AG10803 (cell line): ENCODE measurements around the gene ARMH4.

ENCODE experiments used
- DNase-seq: peaks from one replicate; pipeline ENCODE4 v3.0.0; 2010; ENCODE audit warnings: low read depth
- H3K4me3 ChIP-seq: 2 replicates; pipeline ENCODE4 v1.5.1; 2011; ENCODE audit warnings: mild to moderate bottlenecking, low read length, control low read depth
- TF ChIP-seq, protein P1 (sequence below): conservative IDR thresholded peaks from 2 replicates; pipeline ENCODE4 v1.5.1; 2011; ENCODE audit warnings: mild to moderate bottlenecking, low read length, control low read depth, inconsistent platforms

Gene ARMH4

DNA sequence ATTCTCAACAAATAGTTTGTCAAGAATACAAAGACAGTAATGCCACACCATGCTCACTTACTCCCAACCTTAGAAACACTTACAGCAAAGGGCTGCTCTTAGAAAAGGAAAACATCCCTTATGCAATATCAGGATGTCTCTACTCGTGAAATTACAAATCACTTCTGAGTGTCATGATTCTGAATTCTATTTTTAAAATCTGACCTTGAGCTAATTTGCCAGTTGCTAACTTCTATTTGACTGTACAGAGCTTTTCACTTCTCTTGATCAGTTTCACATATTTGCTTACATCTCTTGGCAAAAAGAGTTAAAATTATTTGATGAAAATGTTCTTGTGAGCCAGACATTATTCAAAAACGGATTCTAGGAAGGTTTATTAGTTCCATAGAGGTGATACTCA is 149.4 kb downstream of the ARMH4 start:
- H3K4me3 ChIP-seq, result no peak overlapping the region
- no peak for DNase-seq

DNA sequence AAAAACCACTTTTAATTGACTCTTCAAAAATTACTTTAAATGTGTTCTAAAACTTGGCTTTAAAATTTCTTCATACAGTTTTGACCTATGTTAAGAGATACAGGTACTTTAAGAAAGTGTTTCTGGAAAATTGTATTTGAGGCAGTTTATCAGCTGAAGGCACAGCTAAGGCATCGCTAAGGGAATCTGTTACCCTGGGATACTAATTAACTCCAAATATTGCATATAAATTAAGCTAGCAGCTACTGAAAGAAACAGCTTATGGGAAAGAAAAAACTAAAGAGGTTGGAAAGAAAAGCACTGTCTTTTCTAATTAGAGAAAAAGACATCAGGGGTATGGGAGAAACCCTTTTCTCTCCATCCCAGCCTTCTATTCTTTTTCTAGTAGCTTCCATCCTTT is 152.0 kb downstream of the ARMH4 start:
- TF ChIP-seq, protein P1, sequence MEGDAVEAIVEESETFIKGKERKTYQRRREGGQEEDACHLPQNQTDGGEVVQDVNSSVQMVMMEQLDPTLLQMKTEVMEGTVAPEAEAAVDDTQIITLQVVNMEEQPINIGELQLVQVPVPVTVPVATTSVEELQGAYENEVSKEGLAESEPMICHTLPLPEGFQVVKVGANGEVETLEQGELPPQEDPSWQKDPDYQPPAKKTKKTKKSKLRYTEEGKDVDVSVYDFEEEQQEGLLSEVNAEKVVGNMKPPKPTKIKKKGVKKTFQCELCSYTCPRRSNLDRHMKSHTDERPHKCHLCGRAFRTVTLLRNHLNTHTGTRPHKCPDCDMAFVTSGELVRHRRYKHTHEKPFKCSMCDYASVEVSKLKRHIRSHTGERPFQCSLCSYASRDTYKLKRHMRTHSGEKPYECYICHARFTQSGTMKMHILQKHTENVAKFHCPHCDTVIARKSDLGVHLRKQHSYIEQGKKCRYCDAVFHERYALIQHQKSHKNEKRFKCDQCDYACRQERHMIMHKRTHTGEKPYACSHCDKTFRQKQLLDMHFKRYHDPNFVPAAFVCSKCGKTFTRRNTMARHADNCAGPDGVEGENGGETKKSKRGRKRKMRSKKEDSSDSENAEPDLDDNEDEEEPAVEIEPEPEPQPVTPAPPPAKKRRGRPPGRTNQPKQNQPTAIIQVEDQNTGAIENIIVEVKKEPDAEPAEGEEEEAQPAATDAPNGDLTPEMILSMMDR, result no peak
- no peak overlapping the region for H3K4me3 ChIP-seq
- DNase-seq, result no peak

More for the DNA sequence above, 149.4 kb downstream of the ARMH4 start:
- TF ChIP-seq, protein P1, result no peak

DNA sequence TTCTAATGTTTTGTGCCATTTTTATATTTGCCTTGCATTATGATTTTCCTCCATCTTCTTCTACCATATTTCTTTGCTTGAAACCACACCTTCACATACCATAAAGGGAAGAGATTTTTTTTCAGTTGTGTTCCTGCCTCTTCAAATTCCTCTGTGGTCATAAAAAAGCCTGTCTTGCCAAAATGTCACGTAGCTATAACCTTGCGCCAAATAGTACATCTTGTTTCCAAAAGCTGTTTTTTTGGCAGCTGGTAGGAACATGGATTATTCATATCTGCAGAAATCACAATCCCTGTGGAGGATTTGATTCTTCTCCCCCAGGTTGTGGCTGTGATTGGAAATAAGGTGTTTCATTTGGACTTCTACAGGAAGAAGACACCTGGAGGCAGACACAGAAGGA is 152.5 kb downstream of the ARMH4 start:
- no peak overlapping the region for H3K4me3 ChIP-seq
- peak; percentile 1 for DNase-seq
- TF ChIP-seq, protein P1, result no peak

DNA sequence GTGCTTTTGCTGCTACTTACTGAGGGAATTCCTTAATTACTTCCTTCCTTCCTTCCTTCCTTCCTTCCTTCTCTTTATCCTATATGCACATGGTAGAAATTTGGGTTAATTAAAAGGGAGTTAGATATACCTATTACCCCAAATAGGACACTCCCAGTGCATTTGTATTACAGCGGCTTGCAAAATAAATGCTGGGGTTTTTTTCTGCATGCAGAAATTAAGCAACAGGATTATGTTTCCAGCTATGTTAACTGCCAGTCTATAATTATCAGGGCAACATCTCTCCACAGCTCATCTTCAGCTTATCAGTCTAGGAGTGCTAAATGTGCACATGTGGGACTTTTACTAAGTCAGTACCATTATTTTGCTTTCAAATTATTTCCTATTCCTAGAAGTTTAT is 153.2 kb downstream of the ARMH4 start:
- no peak for DNase-seq
- TF ChIP-seq, protein P1, result no peak
- no peak overlapping the region for H3K4me3 ChIP-seq

DNA sequence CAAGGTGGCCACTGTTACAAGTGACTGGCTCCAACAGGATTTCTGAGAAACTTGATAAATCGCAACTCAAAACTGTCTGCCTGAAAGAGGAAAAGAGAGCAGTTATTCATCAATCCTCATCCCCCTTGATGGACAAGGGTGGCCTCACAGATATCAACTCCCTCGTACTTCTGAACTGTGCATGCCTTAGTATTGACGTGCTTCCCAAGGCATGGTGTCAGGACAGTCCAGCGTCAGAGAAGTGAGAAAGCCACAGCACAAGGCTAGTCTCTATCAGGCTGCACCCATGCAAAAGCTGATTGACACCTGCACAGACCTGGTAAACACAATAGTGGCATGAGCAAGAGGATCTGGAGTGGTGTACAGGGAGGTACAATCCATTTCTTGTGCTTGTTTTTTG is 160.7 kb downstream of the ARMH4 start:
- TF ChIP-seq, protein P1, result no peak
- DNase-seq, result no peak
- H3K4me3 ChIP-seq, result no peak overlapping the region

DNA sequence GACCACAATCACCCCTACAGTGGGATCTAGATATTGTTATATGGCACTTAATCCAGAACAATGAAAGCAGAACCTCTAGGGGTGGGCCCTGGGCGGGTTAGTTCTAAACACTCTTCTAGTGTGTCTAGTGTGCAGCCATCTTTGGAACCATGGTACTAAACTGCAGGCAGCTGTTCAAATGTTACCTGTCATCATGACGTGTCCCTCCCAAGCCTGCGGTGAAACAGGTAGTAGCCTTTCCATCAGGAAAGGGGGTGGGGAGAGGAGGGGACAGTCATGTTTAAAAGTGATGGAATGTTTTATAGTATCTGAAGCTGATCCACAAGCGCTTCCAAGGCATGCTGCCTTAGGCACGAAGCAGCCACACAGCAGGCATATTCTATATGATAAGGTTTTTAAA is 163.6 kb downstream of the ARMH4 start:
- TF ChIP-seq, protein P1, result no peak
- no peak for DNase-seq
- H3K4me3 ChIP-seq, result no peak overlapping the region

DNA sequence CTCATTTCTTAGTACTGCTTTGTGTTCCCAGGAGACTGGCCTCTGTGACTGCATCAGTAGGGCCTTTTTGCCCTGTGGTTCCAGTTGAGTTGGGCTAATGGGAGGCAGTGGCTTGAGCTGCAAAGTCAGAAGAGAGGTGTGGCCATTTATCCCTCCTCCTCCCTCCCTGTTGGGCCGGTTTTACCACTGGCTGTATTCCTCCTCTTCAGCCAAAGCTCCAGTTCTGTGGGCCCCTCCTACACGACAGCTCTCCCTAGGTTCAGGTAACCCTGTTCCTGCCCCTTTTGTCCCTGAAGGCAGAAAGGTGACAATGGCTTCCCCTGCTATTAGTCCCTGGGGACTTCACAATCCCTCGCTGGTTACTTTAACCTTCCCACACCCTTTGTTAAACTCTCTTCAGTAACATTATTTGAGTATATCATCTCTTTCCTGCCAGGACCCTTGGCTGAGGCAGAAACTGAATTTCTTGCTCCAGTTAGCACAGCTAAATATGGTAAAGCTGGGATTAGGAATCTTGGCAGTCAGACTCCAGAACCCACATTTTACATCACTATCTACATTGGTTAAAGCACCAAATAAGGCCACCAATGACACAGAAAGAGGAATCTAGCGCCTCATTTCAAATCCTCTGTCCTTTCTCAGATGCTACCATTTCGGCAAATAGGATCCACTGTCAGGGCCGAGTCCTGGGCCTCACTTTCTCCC is 164.3 kb downstream of the ARMH4 start:
- TF ChIP-seq, protein P1, result no peak
- H3K4me3 ChIP-seq, result no peak overlapping the region
- no peak for DNase-seq
